ENCODE data around the gene FHAD1.
A peak's percentile ranks its signal among the peaks of the same experiment; 100 is the strongest.

The FHAD1 gene

DNA sequence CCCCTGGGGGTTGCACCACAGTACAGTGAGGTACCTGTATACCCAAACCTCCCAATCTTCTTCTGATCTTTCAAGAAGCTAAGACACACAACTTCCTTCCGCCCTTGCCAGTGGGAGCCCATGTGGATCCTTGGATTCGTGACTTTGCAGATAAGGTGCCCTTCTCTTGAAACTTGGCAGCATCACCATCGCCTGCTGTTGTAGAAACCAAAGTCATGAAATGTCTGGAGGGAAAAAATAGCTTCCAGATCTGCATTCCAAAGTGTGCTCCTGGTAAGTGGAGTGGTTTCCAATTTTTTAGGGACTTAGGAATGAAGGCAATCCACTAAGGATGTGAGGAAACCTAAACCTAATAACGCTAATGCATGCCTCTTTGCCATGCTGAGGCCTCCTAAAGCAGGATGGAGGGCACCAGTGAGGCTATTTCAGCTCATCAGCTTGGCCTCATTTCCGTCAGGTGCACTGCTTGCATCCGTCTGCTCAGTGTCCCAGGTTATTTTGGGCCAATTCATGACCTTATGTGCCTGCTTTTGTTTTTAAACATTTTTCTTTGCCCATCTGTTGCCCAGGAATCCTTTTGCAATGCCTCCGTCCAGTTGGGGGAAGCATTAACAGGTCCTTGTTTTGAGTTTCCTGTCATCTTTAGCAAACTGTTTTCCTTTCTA lies 154.5 kb downstream of the FHAD1 start:
- no peak for DNase-seq

DNA sequence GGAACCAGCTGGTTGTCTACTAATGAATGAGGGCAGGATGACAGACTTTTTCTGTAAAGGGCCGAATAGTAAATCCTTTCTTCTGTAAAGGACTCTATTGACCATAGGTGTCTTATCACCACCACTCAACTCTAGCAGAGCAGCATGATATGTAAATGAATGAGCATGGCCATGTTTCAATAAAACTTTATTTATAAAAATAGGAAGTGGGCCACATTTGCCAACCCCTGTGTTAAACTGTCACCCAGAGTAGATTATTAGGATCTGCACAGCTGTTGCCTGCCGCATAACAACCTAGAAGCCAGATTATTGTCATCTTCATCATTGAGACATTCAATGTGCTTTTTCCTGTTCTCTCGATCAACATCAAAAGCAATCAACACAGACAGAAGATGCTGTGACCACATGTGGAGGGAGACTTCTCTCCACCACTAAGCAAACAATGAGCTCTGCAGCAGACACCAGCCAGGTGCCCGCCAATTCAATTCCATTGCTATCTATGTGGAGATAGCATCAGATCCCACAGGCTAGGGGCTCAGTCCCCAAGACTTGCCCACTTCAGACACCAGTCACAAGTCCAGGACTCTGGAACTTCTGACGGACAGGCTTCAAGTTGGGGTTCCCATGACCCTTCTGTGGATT lies 155.9 kb downstream of the FHAD1 start:
- DNase-seq = no peak

DNA sequence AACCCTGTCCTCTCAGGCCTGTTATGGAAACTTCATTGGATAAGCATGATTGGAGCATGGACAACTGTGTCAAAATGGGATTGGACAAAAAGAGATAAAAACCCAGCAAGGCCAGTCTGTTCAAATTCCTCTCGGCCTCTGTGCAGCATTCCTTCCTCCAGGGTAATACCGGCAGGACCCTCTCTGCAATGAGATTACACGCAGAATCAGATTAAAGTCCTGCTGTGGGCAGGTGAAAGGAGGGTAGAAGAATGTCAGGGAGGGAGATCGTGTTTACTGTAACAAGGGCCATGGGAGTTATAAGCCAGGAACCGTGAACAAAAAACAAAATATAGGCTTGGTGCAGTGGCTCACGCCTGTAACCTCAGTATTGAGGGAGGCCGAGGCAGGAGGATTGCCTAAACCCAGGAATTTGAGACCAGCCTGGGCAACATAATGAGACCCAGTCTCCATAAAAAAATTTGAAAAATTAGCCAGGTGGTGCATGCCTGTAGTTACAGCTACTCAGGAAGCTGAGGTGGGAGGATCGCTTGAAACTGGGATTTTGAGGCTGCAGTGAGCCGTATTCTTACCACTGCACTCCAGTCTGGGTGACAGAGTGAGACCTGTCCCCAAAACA lies 157.0 kb downstream of the FHAD1 start:
- no peak for DNase-seq

DNA sequence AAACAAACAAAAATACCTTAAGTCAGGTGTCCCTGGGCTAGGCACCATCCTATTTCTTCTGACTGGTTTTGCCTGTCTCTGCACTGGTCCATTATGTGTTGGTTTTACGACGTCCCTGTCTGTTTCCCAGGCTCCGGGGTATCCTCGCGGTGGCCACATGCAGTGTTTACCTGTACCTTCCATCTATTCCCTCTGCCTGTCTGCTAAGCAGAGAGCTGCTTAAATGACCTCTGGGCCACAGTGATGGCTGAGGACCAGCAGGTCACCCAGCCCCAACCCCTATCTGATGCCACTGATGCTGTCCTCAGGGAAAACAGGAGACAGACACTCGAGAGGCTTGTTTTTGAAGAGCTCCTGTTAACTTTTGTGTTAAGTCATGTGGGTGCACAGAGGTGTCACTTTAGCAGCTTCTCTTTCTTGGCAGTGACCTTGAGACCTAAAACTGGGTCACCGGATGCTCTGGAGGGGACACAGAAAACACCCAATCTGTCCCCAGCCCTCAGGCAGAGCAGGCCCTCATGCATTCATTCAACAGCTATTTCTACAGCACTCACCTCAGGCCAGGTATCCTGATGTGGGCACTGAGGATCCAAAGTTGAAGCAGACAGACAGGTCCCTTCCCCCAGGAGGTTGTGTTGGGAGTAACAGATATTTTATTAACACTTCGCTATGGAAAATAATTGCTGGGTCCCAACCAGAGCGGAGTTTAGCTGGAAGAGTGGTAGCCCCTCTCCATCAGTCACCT lies 158.3 kb downstream of the FHAD1 start:
- no peak for DNase-seq

DNA sequence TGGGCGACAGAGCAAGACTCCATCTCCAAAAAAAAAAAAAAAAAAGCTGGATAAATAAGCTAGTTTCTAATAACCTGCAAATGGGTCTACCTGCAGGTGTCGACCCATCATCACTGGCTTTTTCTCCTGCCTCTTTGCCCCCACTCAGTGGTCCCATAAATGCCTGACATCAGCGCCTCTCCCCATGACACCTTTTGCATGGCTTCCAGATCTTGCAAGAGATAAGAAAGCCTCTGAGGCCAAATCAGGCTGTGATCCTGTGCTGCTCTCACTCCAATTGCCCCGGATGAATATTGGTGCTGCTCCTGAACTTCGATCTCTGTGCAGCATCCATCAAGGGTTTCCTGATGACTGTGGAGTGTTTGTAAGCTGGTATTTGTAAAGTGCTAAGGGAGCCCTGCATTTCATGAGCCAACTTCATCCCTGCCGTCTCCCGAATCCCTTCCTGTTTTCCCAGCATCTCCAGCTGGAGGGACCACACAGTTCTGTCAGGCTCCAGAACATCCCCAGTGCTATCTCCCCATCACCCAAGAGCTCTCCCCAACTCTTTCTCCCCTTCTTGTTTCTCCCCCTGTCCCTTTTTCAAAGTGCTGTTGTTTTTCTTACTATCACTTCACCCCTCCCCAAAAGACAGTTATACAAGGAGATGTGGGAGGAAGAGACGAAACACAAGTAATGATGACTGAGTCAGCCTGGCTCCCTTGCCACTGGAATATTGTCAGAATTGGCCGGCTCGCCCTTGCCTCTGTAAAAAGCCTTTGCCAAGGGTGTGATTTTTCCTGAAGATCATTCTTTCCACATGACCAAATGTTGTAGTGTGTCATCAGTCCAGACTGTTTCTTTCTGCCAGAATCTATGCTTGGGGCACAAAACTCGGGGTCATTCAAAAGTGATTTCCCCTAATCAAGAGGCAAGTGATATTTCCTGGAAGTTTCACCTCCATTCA lies 159.9 kb downstream of the FHAD1 start:
- no peak for DNase-seq

DNA sequence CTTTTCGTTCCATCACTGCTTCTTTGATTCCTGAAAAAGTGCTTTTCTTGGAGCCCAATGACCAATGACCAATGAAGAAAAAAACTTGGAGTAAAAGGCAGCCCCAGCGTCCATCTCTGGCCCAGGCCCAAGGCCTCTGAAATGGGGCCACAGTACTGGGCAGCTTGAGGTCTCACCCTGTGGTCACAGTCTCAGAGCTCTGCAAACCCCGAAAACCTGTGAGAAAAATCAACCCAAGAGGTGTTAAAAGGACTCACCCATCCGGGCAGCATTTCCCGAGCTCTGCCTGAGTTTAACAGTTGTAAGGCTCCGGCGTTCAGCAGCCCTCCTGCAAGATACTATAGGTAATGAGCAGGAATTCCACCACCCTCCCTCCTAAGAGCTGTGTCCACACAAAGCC lies 160.6 kb downstream of the FHAD1 start:
- no peak for DNase-seq

DNA sequence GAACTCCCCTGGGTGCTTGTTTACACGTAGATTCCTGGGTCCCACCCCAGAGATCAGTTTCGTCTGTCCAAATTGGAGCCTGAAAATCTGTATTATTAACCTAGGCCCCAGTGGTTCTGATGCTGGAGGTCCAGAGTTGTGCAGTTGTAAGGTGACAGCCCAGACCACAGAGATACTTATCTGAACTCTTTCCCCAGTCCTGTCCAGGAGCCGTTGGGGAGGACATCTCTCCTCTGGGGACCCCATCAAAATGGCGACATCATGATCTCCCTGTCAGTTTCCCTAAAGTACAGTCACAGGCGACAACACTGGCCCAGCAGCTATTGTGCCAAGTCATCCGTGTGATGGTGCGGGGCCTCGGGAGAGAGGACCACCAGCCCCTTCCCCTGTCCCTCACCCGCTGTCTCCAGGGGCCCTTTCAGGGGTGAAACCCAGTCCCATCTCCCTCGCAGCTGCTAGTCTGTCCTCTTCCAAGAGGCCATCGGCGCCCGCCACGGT lies 161.9 kb downstream of the FHAD1 start:
- DNase-seq = no peak

DNA sequence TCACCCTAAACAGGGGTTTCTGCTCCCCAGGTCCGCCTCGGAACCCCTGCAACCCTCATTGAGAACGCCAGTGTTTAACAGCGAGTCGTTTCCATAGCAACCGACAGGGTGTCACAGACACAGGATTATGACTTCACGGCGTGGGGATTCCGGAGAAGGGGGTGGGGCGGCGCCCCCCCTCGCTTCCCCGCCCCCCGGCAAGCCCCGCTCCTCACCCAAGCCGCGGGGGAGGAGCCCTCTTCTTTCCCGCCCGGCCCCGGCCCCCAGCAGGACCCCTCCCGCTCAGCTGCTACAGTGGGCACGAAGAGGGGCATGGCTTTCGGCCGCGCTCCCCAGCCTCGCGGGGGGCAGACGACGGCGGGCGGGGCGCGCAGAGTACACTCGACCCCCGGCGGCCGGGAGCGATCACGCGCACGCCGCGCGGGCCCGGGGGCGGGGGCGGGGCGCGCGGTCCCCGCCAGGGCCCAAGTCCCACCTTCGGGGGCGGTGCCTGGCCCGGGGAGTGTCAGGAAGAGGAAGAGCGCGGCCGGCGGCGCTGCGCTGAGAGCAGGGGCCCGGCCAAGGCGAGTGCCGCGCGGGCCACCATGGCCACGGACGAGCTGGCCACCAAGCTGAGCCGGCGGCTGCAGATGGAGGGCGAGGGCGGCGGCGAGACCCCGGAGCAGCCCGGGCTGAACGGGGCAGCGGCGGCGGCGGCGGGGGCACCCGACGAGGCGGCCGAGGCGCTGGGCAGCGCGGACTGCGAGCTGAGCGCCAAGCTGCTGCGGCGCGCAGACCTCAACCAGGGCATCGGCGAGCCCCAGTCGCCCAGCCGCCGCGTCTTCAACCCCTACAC lies 162.6 kb downstream of the FHAD1 start, which contains the start of gene EFHD2:
EFHD2 (plus strand) TSS at position 501 of the 835 bp plus-strand sequence; CDS start at position 585, 84 bp downstream.
- peak; percentile 85 to 97 (median 92) for DNase-seq

DNA sequence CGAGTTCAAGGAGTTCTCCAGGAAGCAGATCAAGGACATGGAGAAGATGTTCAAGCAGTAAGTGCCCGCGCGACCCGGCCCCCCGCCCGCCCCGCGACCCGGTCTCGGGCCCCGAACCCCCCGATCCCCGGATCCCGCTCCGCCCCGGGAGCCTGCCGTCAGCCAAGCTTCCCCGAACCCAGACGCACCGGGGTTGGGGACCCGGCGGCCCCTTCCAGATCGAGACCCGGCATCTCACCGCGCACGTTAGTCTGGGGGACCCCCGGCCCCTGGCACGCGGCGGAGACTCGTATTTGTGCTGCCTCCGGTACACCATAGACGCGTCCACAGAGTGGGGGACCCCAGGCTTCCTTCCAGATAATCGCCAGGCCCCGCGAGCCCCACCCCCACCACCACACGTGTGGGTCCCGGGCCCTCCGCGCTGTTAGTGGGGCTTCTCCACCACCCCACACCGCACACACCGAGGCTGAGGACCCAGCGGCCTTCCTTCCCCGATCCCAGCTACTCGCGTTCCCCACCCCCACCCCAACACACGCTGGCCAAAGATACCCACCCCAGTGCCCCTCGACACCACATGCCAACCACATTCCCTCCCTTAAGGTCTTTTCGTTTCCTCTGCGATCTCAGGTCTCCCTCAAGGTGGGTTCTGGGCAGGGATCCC lies 163.3 kb downstream of the FHAD1 start:
- no peak for DNase-seq

DNA sequence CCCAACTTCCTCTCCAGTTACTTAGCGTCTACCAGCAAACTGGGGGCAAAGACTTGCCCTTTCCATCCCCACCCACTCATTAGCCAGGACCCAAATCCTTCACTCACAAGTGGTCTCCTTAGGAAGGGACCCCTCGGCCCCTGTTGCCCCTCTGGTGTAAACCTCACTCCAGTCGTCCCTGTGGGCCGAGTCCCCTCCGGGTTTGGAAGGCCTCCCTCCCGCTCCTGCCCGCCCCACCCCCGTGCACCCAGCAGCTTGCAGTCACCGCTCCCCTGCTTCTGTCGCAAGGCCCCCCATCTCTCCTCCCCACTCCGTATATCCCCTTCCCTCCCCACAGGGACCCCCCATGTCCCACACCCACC lies 163.8 kb downstream of the FHAD1 start:
- DNase-seq = peak in 1 of 4 experiments; percentile 48

DNA sequence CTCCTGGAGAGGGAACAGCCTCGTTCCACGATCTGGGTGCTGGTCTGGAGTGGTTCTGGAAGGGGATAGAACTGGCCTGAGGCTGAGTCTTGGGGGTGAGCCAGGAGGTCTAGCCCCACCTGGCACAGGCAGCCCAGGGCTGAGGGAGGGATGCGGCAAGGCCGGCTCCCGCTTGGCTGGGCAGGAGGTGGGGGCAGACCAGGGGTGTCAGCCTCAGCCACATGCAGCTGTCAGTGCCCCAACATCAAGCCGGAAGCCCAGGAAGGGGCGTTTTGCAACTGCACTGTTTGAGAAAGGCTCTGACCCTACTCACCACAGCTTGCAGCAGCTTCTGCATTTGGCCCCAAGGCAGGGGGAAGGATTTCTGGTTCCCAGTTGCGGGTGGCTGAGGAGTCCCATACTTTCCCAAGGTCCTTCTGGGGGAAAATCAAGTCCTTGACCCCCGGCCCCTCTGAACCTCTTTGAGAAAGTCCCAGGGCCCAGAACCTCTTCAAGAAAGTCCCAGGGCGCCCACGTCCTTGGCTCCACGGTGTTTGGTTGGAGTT lies 164.6 kb downstream of the FHAD1 start:
- DNase-seq = peak; percentile 88 to 94 (median 93)

DNA sequence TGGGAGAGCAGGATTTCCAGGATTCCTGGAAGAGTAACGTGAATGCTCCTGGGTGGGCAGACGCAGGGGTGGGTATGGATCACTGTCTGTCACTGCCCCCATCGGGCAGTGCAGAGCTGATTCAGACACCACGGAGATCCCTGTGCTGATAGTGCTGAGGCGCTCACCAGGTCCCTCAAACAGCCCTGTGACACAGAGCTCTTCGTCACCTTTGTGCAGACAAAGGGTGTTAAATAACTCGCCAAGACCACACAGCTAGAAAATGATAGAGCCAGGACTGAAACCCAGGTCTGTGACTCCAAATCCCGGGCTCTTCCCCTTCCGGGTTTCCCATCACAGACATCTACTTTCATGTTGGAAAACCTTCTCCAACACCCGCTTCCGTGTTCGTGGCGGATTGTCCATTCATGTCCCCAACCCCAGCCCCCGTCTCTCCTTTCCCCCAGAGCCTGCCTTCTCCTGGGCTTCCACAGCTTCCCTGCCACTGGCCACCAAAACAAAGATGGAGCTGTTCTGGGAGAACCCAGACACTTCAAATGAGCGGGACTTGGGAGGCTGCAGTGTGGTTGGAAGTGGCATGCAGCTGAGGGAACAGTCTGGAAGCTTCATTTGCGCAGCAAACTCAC lies 165.3 kb downstream of the FHAD1 start:
- peak in 3 of 4 experiments; percentile 34 to 51 (median 50) for DNase-seq

DNA sequence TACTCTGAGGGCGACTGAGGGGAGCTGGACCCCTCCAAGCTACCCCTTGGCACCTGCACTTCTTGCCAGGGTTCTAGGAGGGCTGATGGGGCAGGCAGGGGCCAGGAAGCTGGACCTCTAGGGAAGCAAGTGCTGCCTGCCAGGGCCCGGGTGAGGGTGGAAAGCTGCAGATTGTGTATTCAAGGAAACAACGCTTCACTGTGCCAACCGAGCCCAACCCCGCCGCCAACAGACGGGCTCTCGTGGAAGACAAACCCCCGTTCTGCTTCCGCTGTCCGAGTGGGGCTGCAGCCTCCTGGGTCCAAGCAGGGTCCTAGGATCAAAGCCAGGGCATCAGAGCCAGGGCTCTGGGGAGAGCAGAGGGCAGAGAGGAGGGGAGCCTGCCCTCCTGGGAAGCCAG lies 165.8 kb downstream of the FHAD1 start:
- peak in 1 of 4 experiments; percentile 44 for DNase-seq

DNA sequence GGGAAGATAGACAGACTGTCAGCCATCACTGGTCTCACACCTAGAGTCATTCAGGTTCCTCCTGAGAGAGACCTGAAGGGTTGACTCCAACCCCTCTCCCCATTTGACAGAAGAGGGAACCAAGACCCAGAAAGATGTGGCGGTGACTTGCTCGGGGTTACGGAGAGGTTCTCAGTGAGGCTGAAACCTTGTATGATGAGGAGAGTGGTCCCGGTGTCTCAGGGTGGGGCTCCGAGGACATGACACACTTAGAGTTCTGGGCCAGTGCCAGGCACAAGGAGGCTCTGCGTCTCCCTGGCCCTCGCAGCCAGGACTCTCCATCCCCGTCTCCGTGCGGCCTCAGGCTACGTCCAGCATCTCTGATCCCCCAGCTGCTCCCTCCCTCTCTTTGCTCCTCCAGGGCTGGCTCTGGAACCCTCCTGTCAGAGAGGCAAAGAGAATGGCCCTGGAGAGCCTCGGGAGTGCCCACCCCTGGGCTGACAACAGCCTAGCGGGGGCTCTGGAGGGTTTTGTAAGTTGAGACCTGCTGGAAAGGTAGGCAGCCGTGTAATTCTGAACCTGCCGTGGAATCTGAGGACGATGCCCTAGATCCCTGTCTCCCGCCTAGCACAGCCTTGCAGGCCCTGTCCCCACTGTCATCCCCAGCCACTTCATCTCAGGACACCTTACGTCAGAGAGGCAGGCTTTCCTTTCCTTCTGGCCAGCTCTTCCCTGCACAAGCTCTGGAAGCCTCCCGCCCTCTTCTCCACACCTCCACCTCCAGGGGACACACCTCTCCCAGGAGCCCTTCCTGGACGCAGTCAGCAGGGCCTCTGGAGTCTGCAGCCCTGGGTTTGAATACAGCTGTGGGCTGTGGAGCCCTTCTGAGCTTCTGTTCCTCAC lies 166.8 kb downstream of the FHAD1 start:
- DNase-seq = no peak

DNA sequence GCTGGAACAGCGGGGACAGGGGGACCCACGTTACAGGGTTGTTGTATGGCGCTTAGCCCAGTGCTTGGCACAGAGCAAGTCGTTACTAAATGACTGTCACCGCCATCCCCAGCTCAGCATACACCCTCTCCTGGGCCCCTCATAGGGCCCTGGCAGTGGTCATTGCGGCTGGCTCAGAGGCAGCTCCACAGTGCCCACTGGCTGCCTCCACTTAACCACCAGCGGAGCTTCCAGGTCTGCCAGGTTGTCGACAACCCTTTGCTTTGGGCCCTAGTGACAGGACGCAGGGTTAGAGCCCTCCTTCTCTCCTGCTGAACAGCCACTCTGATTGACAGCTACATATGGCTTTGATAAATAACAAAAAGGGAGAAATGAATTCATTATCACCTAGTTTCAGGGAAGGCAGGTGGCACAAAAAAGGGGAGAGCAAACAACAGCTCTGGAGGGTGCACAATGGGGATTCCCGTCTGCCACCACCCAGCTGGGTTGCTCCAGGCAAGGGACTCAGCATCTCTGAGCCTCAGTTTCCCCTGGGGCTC lies 167.5 kb downstream of the FHAD1 start:
- no peak for DNase-seq

DNA sequence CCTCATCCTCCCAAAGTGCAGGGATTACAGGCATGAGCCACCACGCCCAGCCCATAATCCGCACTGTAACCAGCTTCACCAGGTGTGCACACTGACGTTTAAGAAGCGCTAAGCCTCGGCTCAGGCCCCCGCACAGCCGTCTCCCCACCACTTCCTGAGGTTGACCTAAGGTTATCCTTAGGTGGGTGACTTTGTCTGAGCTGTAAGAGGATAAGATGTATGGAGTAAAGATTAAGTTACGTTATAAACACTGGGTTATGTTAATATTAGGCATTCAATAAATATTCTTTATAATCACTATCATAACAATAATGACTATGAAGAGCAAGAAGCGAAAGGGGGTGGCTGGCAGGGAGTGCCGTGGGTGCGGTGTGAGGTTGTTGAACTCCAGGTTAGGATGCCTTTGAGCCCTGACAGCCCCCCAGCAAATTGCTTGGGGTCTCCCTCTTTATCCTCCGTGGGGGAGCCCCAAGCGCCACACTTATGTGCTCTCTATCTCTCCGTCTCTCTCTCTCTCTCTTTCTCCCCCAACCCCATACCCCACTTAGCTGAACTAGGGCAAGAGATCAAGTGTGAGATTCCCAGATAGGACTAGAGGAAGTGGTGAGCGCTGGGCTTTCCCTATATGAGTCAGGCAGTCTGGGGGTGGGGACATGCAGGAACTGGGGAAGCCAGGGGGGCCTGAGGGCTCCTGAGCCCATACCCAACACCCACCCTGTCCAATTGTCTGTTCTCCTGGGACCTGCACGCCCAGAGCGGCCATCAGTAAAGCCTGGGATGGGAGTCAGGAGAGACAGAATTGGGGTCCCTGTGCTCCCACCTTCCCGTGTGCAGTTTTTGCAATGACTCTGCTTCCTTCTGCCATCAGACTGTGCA lies 170.3 kb downstream of the FHAD1 start:
- peak; percentile 77 to 90 (median 90) for DNase-seq

All from suppressor macrophage (primary cell).